ENCODE data around the gene CTSD. TPM values are rescaled to one million over a fixed set of nuclear protein-coding genes. Genes with fewer than 3 reads are reported as not detected.

The CTSD gene
- total and polyA plus RNA-seq, 2 of the 8 experiments (the other 6 are each of a cell fraction or from before 2014, with no cell fraction given), result 169 to 173 TPM

DNA sequence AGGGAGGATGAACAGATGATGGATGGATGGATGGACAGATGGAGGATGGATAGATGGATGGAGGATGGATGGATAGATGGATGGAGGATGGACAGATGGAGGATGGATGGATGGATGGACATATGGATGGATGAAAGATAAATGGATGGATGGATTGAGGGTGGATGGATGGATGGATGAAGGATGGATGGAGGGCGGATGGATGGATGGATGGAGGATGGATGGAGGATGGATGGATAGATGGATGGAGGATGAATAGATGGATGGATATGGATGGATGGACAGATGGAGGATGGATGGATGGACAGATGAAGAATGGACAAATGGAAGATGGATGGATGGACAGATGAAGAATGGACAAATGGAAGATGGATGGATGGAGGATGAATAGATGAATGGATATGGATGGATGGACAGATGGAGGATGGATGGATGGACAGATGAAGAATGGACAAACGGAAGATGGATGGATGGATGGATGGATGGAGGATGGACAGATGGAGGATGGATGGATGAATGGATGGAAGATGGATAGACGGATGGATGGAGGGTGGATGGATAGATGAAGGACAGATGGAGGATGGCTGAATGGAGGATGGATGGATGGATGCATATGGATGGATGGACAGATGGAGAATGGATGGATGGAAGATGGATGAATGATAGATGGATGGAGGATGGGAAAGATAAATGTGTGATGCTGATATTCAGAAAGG, 20.7 kb downstream of the CTSD start:
- Histone ChIP-seq H4K5ac (ENCODE audit: insufficient read length, low read depth, low read length) (no peak overlapping the region), H3K56ac (replicated peaks; ENCODE audit: insufficient read length, low read depth, low read length) (no peak overlapping the region), H3K4ac (replicated peaks; ENCODE audit: insufficient read length, low read depth, low read length) (no peak overlapping the region), H2BK12ac (ENCODE audit: low read depth, low read length) (no peak overlapping the region), H3K27ac (ENCODE audit: low read depth, low read length) (no peak overlapping the region), H2BK5ac (ENCODE audit: low read depth, low read length) (no peak overlapping the region), H2AK5ac (ENCODE audit: low read depth, low read length) (peak overlapping the region; percentile 65; the same call in 1 of the 2 replicates), H4K91ac (replicated peaks; ENCODE audit: insufficient read length, low read length) (no peak overlapping the region), H3K27me3 (replicated peaks in 1 of 4; ENCODE audit: control insufficient read depth in 3 of 4, extremely low read depth in 1 of 4, insufficient read depth in 3 of 4, low read length in 3 of 4) (peaks cover 5 to 15% (median 7%) of the 10 kb centered on the region in 4 experiments; a peak in 6 of 7 replicates), H2AFZ (ENCODE audit: low read length) (no peak overlapping the region), H3K4me3 (ENCODE audit: extremely low read depth in 1 of 4, insufficient read depth in 2 of 4, low read depth in 3 of 4, low read length in 4 of 4) (no peak overlapping the region), H3K4me2 (ENCODE audit: insufficient read depth in 1 of 2, low read depth in 2 of 2, low read length in 2 of 2) (no peak overlapping the region), H3K18ac (ENCODE audit: extremely low read depth, low read length) (no peak overlapping the region), H3K79me2 (ENCODE audit: control insufficient read depth in 1 of 2, insufficient read depth in 2 of 2, low read length in 2 of 2) (no peaks in the 10 kb centered on the region), H4K8ac (ENCODE audit: extremely low read depth, insufficient read depth, low read length) (no peak overlapping the region), H3K23ac (ENCODE audit: insufficient read length) (no peak overlapping the region), H3K9me3 (ENCODE audit: insufficient read depth in 2 of 2, low read depth in 1 of 2, low read length in 1 of 2) (peaks cover 0 to 5% of the 10 kb centered on the region in 2 experiments; a peak in 2 of 4 replicates), H3K36me3 (ENCODE audit: control insufficient read depth in 2 of 4, insufficient read depth in 4 of 4, low read length in 3 of 4) (no peaks in the 10 kb centered on the region; a peak in 1 of 8 replicates), H2BK20ac (ENCODE audit: low read length) (no peak overlapping the region), H3K9ac (replicated peaks in 1 of 4; ENCODE audit: extremely low read depth in 1 of 4, low read depth in 3 of 4, low read length in 3 of 4) (no peak overlapping the region), H3K4me1 (replicated peaks in 1 of 4; ENCODE audit: control insufficient read depth in 3 of 4, insufficient read depth in 4 of 4, low read length in 3 of 4) (no peaks in the 10 kb centered on the region), H4K20me1 (replicated peaks in 1 of 2; ENCODE audit: control insufficient read depth in 1 of 2, insufficient read depth in 2 of 2, low read length in 2 of 2) (peaks cover 0 to 10% of the 10 kb centered on the region in 2 experiments), H2BK15ac (ENCODE audit: low read length) (no peak overlapping the region), H2BK120ac (replicated peaks; ENCODE audit: low read depth, low read length) (no peak overlapping the region), H3K23me2 (ENCODE audit: low read depth, low read length) (peaks cover 10% of the 10 kb centered on the region), H3K14ac (ENCODE audit: insufficient read length) (no peak overlapping the region), H3K79me1 (ENCODE audit: low read depth, low read length) (no peaks in the 10 kb centered on the region)
- CTCF ChIA-PET (ENCODE audit: partially characterized antibody), result interaction anchor here (0.9 to 2.2 kb wide), 2 partner anchors 7 to 408 kb away, joined by 3 to 8 read pairs; no protein-coding TSS in a partner anchor
- no peak for FAIRE-seq
- no peak for DNase-seq (ENCODE audit: low read depth in 1 of 2, low spot score in 2 of 2)
- WGBS, 2 experiments (ENCODE audit: extremely low coverage in 1 of 2, insufficient coverage in 1 of 2, insufficient read length in 1 of 2, insufficient replicate concordance in 2 of 2, low coverage in 1 of 2, low lambda C conversion rate in 2 of 2, missing lambda C conversion rate in 1 of 2), result 93 to 100% methylated on average over 2 to 3 of the region's 3 CpGs
- TF ChIP-seq TAF1 (IDR thresholded peaks at IDR 0.05; ENCODE audit: low read depth, low read length) (no peak), HDAC6 (IDR thresholded peaks at IDR 0.05; ENCODE audit: low read depth, low read length) (no peak), JUND (IDR thresholded peaks at IDR 0.05; ENCODE audit: low read length) (no peak), SP1 (IDR thresholded peaks at IDR 0.05; ENCODE audit: low read depth, low read length) (no peak), MAFK (IDR thresholded peaks at IDR 0.05; ENCODE audit: low read depth, low read length) (no peak), RBBP5 (IDR thresholded peaks at IDR 0.05; ENCODE audit: borderline replicate concordance, low read depth, low read length) (no peak), TBP (IDR thresholded peaks at IDR 0.05; ENCODE audit: low read depth, low read length) (no peak)
- POLR2A ChIA-PET (ENCODE audit: partially characterized antibody), result no interaction called here
